Gastrocnemius medialis (tissue), 4 donors: ENCODE data around the gene NRSN1.

Experiments used
- POLR2A ChIP-seq, 2 donors: fragments of 450-650 bp; IDR thresholded peaks; one replicate each; pipeline ENCODE4 v1.6.1; 2017; ENCODE audit warnings: antibody characterized with exemption in 2 of 2, mild to moderate bottlenecking in 2 of 2, moderate library complexity in 2 of 2
- TF ChIP-seq, protein P1 (sequence below), 5 experiments: fragments of 450-650 bp in 3 of 5; fragments of 200-600 bp in 2 of 5; sonication (generic) in 2 of 5; IDR thresholded peaks in 4 of 5; conservative IDR thresholded peaks in 1 of 5; 1 replicate in 4 of 5; 2 replicates in 1 of 5; pipeline ENCODE4 v1.5.1; 2016 to 2019; ENCODE audit warnings: antibody characterized with exemption in 5 of 5, mild to moderate bottlenecking in 3 of 5, moderate library complexity in 3 of 5

DNA sequence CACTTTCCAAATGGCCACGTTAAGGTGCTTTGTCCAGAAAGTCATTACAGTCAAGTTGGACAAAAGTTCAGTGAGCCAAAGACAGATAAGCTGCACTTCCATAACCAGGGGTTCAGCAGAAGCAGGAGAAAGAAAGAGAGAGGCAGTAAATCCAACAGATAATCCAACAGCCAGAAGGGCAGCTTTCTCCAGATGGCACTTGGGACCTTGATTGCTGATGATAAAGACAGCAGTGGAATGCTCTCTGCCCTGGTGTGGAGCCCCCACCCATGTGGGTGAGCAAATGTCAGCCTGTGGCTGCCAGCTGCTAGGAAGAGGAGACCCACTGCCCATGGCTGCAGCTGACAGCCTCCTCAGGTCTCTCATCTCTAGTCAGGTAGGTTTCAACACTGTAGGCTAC lies 18.7 kb upstream of the NRSN1 start:
- no peak for TF ChIP-seq POLR2A (IDR thresholded peaks at IDR 0.05)
- TF ChIP-seq, protein P1, sequence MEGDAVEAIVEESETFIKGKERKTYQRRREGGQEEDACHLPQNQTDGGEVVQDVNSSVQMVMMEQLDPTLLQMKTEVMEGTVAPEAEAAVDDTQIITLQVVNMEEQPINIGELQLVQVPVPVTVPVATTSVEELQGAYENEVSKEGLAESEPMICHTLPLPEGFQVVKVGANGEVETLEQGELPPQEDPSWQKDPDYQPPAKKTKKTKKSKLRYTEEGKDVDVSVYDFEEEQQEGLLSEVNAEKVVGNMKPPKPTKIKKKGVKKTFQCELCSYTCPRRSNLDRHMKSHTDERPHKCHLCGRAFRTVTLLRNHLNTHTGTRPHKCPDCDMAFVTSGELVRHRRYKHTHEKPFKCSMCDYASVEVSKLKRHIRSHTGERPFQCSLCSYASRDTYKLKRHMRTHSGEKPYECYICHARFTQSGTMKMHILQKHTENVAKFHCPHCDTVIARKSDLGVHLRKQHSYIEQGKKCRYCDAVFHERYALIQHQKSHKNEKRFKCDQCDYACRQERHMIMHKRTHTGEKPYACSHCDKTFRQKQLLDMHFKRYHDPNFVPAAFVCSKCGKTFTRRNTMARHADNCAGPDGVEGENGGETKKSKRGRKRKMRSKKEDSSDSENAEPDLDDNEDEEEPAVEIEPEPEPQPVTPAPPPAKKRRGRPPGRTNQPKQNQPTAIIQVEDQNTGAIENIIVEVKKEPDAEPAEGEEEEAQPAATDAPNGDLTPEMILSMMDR (IDR thresholded peaks at IDR 0.05 in 4 of 5, conservative IDR thresholded peaks at IDR 0.05 in 1 of 5) = no peak
